Measurements from ENCODE around the gene SLC35A3. TPM values are rescaled to one million over a fixed set of nuclear protein-coding genes. Genes with fewer than 3 reads are reported as not detected.

Gene SLC35A3
- total RNA-seq, 1 experiment from 2014 or later, result 66.2 TPM

- Histone ChIP-seq H3K4me3 (ENCODE audit: low read length) (no peak overlapping the region), H3K9me3 (ENCODE audit: low read length) (no peaks in the 10 kb centered on the region), H3K9ac (ENCODE audit: low read length) (no peak overlapping the region), H3K9me2 (replicated peaks; ENCODE audit: insufficient read depth, low read length) (no peaks in the 10 kb centered on the region), H3K27ac (ENCODE audit: low read length) (no peak overlapping the region), H3K4me1 (ENCODE audit: low read length) (peaks cover 3% of the 10 kb centered on the region; the same call in 1 of the 2 replicates), H3K4me2 (ENCODE audit: low read depth, low read length, poor library complexity, severe bottlenecking) (no peak overlapping the region), H3K27me3 (ENCODE audit: low read length) (no peaks in the 10 kb centered on the region), H4K20me1 (ENCODE audit: insufficient read depth, low read depth, low read length) (no peaks in the 10 kb centered on the region), H3K79me2 (ENCODE audit: low read length) (peaks cover 65% of the 10 kb centered on the region), H2AFZ (ENCODE audit: low read length) (no peak overlapping the region), H3K36me3 (ENCODE audit: insufficient read depth, low read length) (peaks cover 60% of the 10 kb centered on the region)
- no peak for DNase-seq
These were observed 106.5 kb downstream of the SLC35A3 start for GRCh38 chr1:100076319-100076718.

- H3K9ac ChIP-seq (ENCODE audit: low read length), result no peak overlapping the region
- H3K4me2 ChIP-seq (ENCODE audit: low read depth, low read length, poor library complexity, severe bottlenecking), result no peak overlapping the region
- H3K9me3 ChIP-seq (ENCODE audit: low read length), result no peaks in the 10 kb centered on the region
- peaks cover 63% of the 10 kb centered on the region for H3K36me3 ChIP-seq (ENCODE audit: insufficient read depth, low read length)
- H3K4me1 ChIP-seq (ENCODE audit: low read length), result peaks cover 3% of the 10 kb centered on the region; the same call in 1 of the 2 replicates
- no peak for DNase-seq
- H3K27ac ChIP-seq (ENCODE audit: low read length), result no peak overlapping the region
- no peak overlapping the region for H2AFZ ChIP-seq (ENCODE audit: low read length)
- H3K79me2 ChIP-seq (ENCODE audit: low read length), result peaks cover 65% of the 10 kb centered on the region
- H3K27me3 ChIP-seq (ENCODE audit: low read length), result no peaks in the 10 kb centered on the region
- H3K9me2 ChIP-seq (replicated peaks; ENCODE audit: insufficient read depth, low read length), result no peaks in the 10 kb centered on the region
- no peak overlapping the region for H3K4me3 ChIP-seq (ENCODE audit: low read length)
- no peaks in the 10 kb centered on the region for H4K20me1 ChIP-seq (ENCODE audit: insufficient read depth, low read depth, low read length)
These were observed 106.9 kb downstream of the SLC35A3 start for GRCh38 chr1:100076744-100077143.

GRCh38 chr1:100077531-100077930, 107.7 kb downstream of the SLC35A3 start:
- Histone ChIP-seq H3K27me3 (ENCODE audit: low read length) (no peaks in the 10 kb centered on the region), H3K36me3 (ENCODE audit: insufficient read depth, low read length) (peaks cover 64% of the 10 kb centered on the region), H3K4me3 (ENCODE audit: low read length) (no peak overlapping the region), H3K4me2 (ENCODE audit: low read depth, low read length, poor library complexity, severe bottlenecking) (no peak overlapping the region), H2AFZ (ENCODE audit: low read length) (no peak overlapping the region), H3K4me1 (ENCODE audit: low read length) (peaks cover 3% of the 10 kb centered on the region; the same call in 1 of the 2 replicates), H4K20me1 (ENCODE audit: insufficient read depth, low read depth, low read length) (no peaks in the 10 kb centered on the region), H3K9ac (ENCODE audit: low read length) (no peak overlapping the region), H3K9me2 (replicated peaks; ENCODE audit: insufficient read depth, low read length) (no peaks in the 10 kb centered on the region), H3K27ac (ENCODE audit: low read length) (no peak overlapping the region), H3K9me3 (ENCODE audit: low read length) (no peaks in the 10 kb centered on the region), H3K79me2 (ENCODE audit: low read length) (peaks cover 65% of the 10 kb centered on the region)
- no peak for DNase-seq

- DNase-seq, result no peak
- Histone ChIP-seq H3K36me3 (ENCODE audit: insufficient read depth, low read length) (peaks cover 78% of the 10 kb centered on the region), H3K79me2 (ENCODE audit: low read length) (peaks cover 68% of the 10 kb centered on the region), H3K9ac (ENCODE audit: low read length) (no peak overlapping the region), H3K27ac (ENCODE audit: low read length) (no peak overlapping the region), H4K20me1 (ENCODE audit: insufficient read depth, low read depth, low read length) (no peaks in the 10 kb centered on the region), H3K4me2 (ENCODE audit: low read depth, low read length, poor library complexity, severe bottlenecking) (no peak overlapping the region), H3K27me3 (ENCODE audit: low read length) (no peaks in the 10 kb centered on the region), H2AFZ (ENCODE audit: low read length) (no peak overlapping the region), H3K4me3 (ENCODE audit: low read length) (no peak overlapping the region), H3K9me3 (ENCODE audit: low read length) (no peaks in the 10 kb centered on the region), H3K4me1 (ENCODE audit: low read length) (peaks cover 3% of the 10 kb centered on the region; the same call in 1 of the 2 replicates), H3K9me2 (replicated peaks; ENCODE audit: insufficient read depth, low read length) (no peaks in the 10 kb centered on the region)
These were observed 110.5 kb downstream of the SLC35A3 start for GRCh38 chr1:100080331-100080730.

Small RNA genes lying within 50 kb of the gene (small RNA-seq; reads per million reads assigned to genes)
- gene RNU6-1318P (not detected), gene RNU6-750P (not detected)

Other genes starting within 250 kb of the SLC35A3 start
- gene FRRS1, start 203.4 kb upstream of the SLC35A3 start, total RNA-seq (2014; rRNA removed; shearing (Covaris generic); ENCODE audit: low replicate concordance), result 24.4 and 47.1 TPM in 2 replicates
- gene AGL, start 119.6 kb upstream of the SLC35A3 start, total RNA-seq (2014; rRNA removed; shearing (Covaris generic); ENCODE audit: low replicate concordance), result 28.7 and 49.5 TPM in 2 replicates
- gene SASS6, start 162.9 kb downstream of the SLC35A3 start, total RNA-seq (2014; rRNA removed; shearing (Covaris generic); ENCODE audit: low replicate concordance), result 8.4 and 14.8 TPM in 2 replicates
- 39.3 and 71.1 TPM in 2 replicates for gene TRMT13, start 163.2 kb downstream of the SLC35A3 start, total RNA-seq (2014; rRNA removed; shearing (Covaris generic); ENCODE audit: low replicate concordance)
- gene LRRC39, start 208.3 kb downstream of the SLC35A3 start, total RNA-seq (2014; rRNA removed; shearing (Covaris generic); ENCODE audit: low replicate concordance), result 3.5 and 5.2 TPM in 2 replicates